Activated naive CD8-positive, alpha-beta T cell (primary cell): ENCODE results near the gene HYOU1.
A peak's percentile ranks its signal among the peaks of the same experiment; 100 is the strongest.
"Not testable (repeated sequence)": the region's sequence is repeated elsewhere in the genome, so short reads cannot be mapped to it uniquely, and the experiment has no call there.

ENCODE experiments used
- H3K27ac Mint-ChIP-seq: one replicate; pipeline ENCODE4 v1.8.0; 2021; ENCODE audit warnings: mixed read lengths
- H3K27me3 Mint-ChIP-seq: one replicate; pipeline ENCODE4 v1.8.0; 2021; ENCODE audit warnings: mixed read lengths
- H3K36me3 Mint-ChIP-seq: one replicate; pipeline ENCODE4 v1.8.0; 2021; ENCODE audit warnings: mixed read lengths
- H3K4me1 Mint-ChIP-seq: one replicate; pipeline ENCODE4 v1.8.0; 2021; ENCODE audit warnings: low read depth, mixed read lengths
- H3K4me3 Mint-ChIP-seq: one replicate; pipeline ENCODE4 v1.8.0; 2021; ENCODE audit warnings: mild to moderate bottlenecking, mixed read lengths
- H3K9me3 Mint-ChIP-seq: one replicate; pipeline ENCODE4 v1.8.0; 2021; ENCODE audit warnings: low read depth, mixed read lengths

The HYOU1 gene

GRCh38 chr11:119025099-119025473 lies 31.9 kb downstream of the HYOU1 start:
- Mint-ChIP-seq H3K9me3 (no peaks in the 10 kb centered on the region), H3K27ac (peak overlapping the region; percentile 46), H3K4me1 (peaks cover 48% of the 10 kb centered on the region), H3K27me3 (no peaks in the 10 kb centered on the region), H3K36me3 (peaks cover 5% of the 10 kb centered on the region), H3K4me3 (no peak overlapping the region)

- no peaks in the 10 kb centered on the region for H3K9me3 Mint-ChIP-seq
- peaks cover 7% of the 10 kb centered on the region for H3K36me3 Mint-ChIP-seq
- no peak overlapping the region for H3K4me3 Mint-ChIP-seq
- no peaks in the 10 kb centered on the region for H3K27me3 Mint-ChIP-seq
- peak overlapping the region; percentile 86 for H3K27ac Mint-ChIP-seq
- peaks cover 50% of the 10 kb centered on the region for H3K4me1 Mint-ChIP-seq
Measured at GRCh38 chr11:119024430-119025098, 32.4 kb downstream of the HYOU1 start.

GRCh38 chr11:119023741-119024140 lies 33.3 kb downstream of the HYOU1 start:
- H3K27me3 Mint-ChIP-seq, result no peaks in the 10 kb centered on the region
- H3K27ac Mint-ChIP-seq, result peak overlapping the region; percentile 86
- peaks cover 42% of the 10 kb centered on the region for H3K4me1 Mint-ChIP-seq
- peaks cover 7% of the 10 kb centered on the region for H3K36me3 Mint-ChIP-seq
- H3K9me3 Mint-ChIP-seq, result no peaks in the 10 kb centered on the region
- peak overlapping the region; percentile 5 for H3K4me3 Mint-ChIP-seq

- H3K4me1 Mint-ChIP-seq, result peaks cover 46% of the 10 kb centered on the region
- H3K9me3 Mint-ChIP-seq, result no peaks in the 10 kb centered on the region
- H3K27ac Mint-ChIP-seq, result peak overlapping the region; percentile 64
- H3K4me3 Mint-ChIP-seq, result peak overlapping the region; percentile 62
- no peaks in the 10 kb centered on the region for H3K27me3 Mint-ChIP-seq
- peaks cover 10% of the 10 kb centered on the region for H3K36me3 Mint-ChIP-seq
Measured at GRCh38 chr11:119021631-119022030, 35.4 kb downstream of the HYOU1 start.

- Mint-ChIP-seq H3K4me1 (peaks cover 63% of the 10 kb centered on the region), H3K27me3 (no peaks in the 10 kb centered on the region), H3K9me3 (no peaks in the 10 kb centered on the region), H3K36me3 (peaks cover 20% of the 10 kb centered on the region), H3K27ac (peak overlapping the region; percentile 100), H3K4me3 (peak overlapping the region; percentile 99)
Measured at GRCh38 chr11:119019996-119020395, 37.0 kb downstream of the HYOU1 start.

- H3K4me1 Mint-ChIP-seq, result peaks cover 56% of the 10 kb centered on the region
- H3K36me3 Mint-ChIP-seq, result peaks cover 21% of the 10 kb centered on the region
- peak within 1 kb of the TSS; percentile 100 for H3K27ac Mint-ChIP-seq
- no peaks in the 10 kb centered on the region for H3K27me3 Mint-ChIP-seq
- no peaks in the 10 kb centered on the region for H3K9me3 Mint-ChIP-seq
- H3K4me3 Mint-ChIP-seq, result peak within 1 kb of the TSS; percentile 99
Measured at GRCh38 chr11:119018074-119018938, 38.7 kb downstream of the HYOU1 start, which contains the start of the genes RPS25 and TRAPPC4. Gene RPS25, minus strand, starts transcription at chr11:119018343. Its CDS starts 59 bp downstream, at chr11:119018284. Gene TRAPPC4, plus strand, starts transcription at chr11:119018766. Its CDS starts 30 bp downstream, at chr11:119018796.

GRCh38 chr11:119017377-119017776 lies 39.6 kb downstream of the HYOU1 start:
- Mint-ChIP-seq H3K4me1 (peaks cover 54% of the 10 kb centered on the region), H3K4me3 (peak overlapping the region; percentile 99), H3K27ac (peak overlapping the region; percentile 100), H3K36me3 (peaks cover 21% of the 10 kb centered on the region)
- H3K27me3 Mint-ChIP-seq, H3K9me3 Mint-ChIP-seq: not testable (repeated sequence)

GRCh38 chr11:119016216-119017009 lies 40.6 kb downstream of the HYOU1 start:
- Mint-ChIP-seq H3K4me3 (peak overlapping the region; percentile 99), H3K27me3 (no peaks in the 10 kb centered on the region), H3K27ac (peak overlapping the region; percentile 100), H3K4me1 (peaks cover 48% of the 10 kb centered on the region), H3K36me3 (peaks cover 21% of the 10 kb centered on the region), H3K9me3 (no peaks in the 10 kb centered on the region)

GRCh38 chr11:119015054-119015611 lies 41.9 kb downstream of the HYOU1 start:
- H3K27ac Mint-ChIP-seq, result peak overlapping the region; percentile 78
- peak overlapping the region; percentile 99 for H3K4me3 Mint-ChIP-seq
- H3K9me3 Mint-ChIP-seq, result no peaks in the 10 kb centered on the region
- H3K36me3 Mint-ChIP-seq, result peaks cover 19% of the 10 kb centered on the region
- peaks cover 41% of the 10 kb centered on the region for H3K4me1 Mint-ChIP-seq
- H3K27me3 Mint-ChIP-seq, result no peaks in the 10 kb centered on the region

- Mint-ChIP-seq H3K27ac (peak overlapping the region; percentile 89), H3K36me3 (peaks cover 16% of the 10 kb centered on the region), H3K27me3 (no peaks in the 10 kb centered on the region), H3K4me1 (peaks cover 35% of the 10 kb centered on the region), H3K4me3 (peak overlapping the region; percentile 58), H3K9me3 (no peaks in the 10 kb centered on the region)
Measured at GRCh38 chr11:119014209-119014924, 42.6 kb downstream of the HYOU1 start.

GRCh38 chr11:119012629-119013170 lies 44.3 kb downstream of the HYOU1 start:
- H3K4me3 Mint-ChIP-seq, result no peak overlapping the region
- peaks cover 16% of the 10 kb centered on the region for H3K36me3 Mint-ChIP-seq
- no peaks in the 10 kb centered on the region for H3K27me3 Mint-ChIP-seq
- peaks cover 35% of the 10 kb centered on the region for H3K4me1 Mint-ChIP-seq
- H3K27ac Mint-ChIP-seq, result peak overlapping the region; percentile 31
- H3K9me3 Mint-ChIP-seq, result no peaks in the 10 kb centered on the region

- H3K9me3 Mint-ChIP-seq, result no peaks in the 10 kb centered on the region
- H3K27ac Mint-ChIP-seq, result no peak overlapping the region
- no peak overlapping the region for H3K4me3 Mint-ChIP-seq
- peaks cover 13% of the 10 kb centered on the region for H3K36me3 Mint-ChIP-seq
- no peaks in the 10 kb centered on the region for H3K27me3 Mint-ChIP-seq
- peaks cover 32% of the 10 kb centered on the region for H3K4me1 Mint-ChIP-seq
Measured at GRCh38 chr11:119011476-119012053, 45.4 kb downstream of the HYOU1 start.

GRCh38 chr11:119006656-119007055 lies 50.3 kb downstream of the HYOU1 start:
- peaks cover 4% of the 10 kb centered on the region for H3K36me3 Mint-ChIP-seq

More at GRCh38 chr11:119006656-119007055, 50.3 kb downstream of the HYOU1 start:
- H3K9me3 Mint-ChIP-seq, result no peaks in the 10 kb centered on the region
- peaks cover 12% of the 10 kb centered on the region for H3K4me1 Mint-ChIP-seq
- H3K4me3 Mint-ChIP-seq, result peak overlapping the region; percentile 12
- no peaks in the 10 kb centered on the region for H3K27me3 Mint-ChIP-seq
- H3K27ac Mint-ChIP-seq, result peak overlapping the region; percentile 1
